K562 (cell line): Measurements from ENCODE around the gene DPEP2NB. TPM values are rescaled to one million over a fixed set of nuclear protein-coding genes. Genes with fewer than 3 reads are reported as not detected.
A peak's percentile ranks its signal among the peaks of the same experiment; 100 is the strongest.

Source experiments
- CREM ChIP-seq: IDR thresholded peaks from 2 replicates; pipeline ENCODE4 v1.6.1; 2014; ENCODE audit warnings: antibody characterized with exemption, low read depth
- ERF ChIP-seq: fragments of 450-650 bp; formaldehyde crosslinking; IDR thresholded peaks from 2 replicates; pipeline ENCODE4 v1.4.0; 2020; ENCODE audit warnings: mild to moderate bottlenecking, mixed read lengths
- EZH2 ChIP-seq: IDR thresholded peaks from 2 replicates; pipeline ENCODE4 v1.6.1; 2012; ENCODE audit warnings: low read depth, mild to moderate bottlenecking, inconsistent platforms, low read length, borderline replicate concordance
- FIP1L1 ChIP-seq: fragments of 200-400 bp; formaldehyde crosslinking; IDR thresholded peaks from 2 replicates; pipeline ENCODE4 v1.6.1; 2018; ENCODE audit warnings: mild to moderate bottlenecking, low read depth, low read length; ENCODE audit not compliant: poor library complexity, severe bottlenecking
- HDAC8 ChIP-seq: fragments of 450-650 bp; IDR thresholded peaks from 2 replicates; pipeline ENCODE4 v1.6.1; 2016; ENCODE audit warnings: mild to moderate bottlenecking, missing genetic modification characterization, moderate library complexity, missing compliant biosample characterization
- MXI1 ChIP-seq: IDR thresholded peaks from 2 replicates; pipeline ENCODE4 v1.6.1; 2011; ENCODE audit warnings: low read depth, mild to moderate bottlenecking, improper control_type of control experiment, low read length
- NR2C2 ChIP-seq, 2 experiments: fragments of 200-800 bp in 1 of 2; sonication (Bioruptor generic) in 1 of 2; sonication (generic) in 1 of 2; formaldehyde crosslinking in 1 of 2; IDR thresholded peaks; 2 replicates each; pipeline versions ENCODE4 v1.6.1 to v1.8.0; 2016 to 2022; ENCODE audit warnings: mild to moderate bottlenecking in 1 of 2, missing compliant biosample characterization in 1 of 2, missing genetic modification characterization in 1 of 2, missing genetic modification reagents in 1 of 2
- RB1 ChIP-seq: fragments of 450-650 bp; IDR thresholded peaks from 2 replicates; pipeline ENCODE4 v1.6.1; 2017; ENCODE audit warnings: low read depth, mild to moderate bottlenecking
- polyA plus RNA-seq, 8 experiments: library from polyadenylated mRNA; depleted of rRNA in 4 of 8; stranded (reverse) in 5 of 8; unstranded in 3 of 8; fragments of >200 nt; fragmentation: Nextera tagmentation in 2 of 8; fragmentation: Illumina TruSeq in 1 of 8; extraction: Ambion mirVana in 2 of 8; extraction: Trizol in 1 of 8; gene quantifications; 2 replicates each; pipeline versions ENCODE4 v1.2.1 to v1.2.3, GENCODE V29; 2011 to 2014; ENCODE audit warnings: inconsistent platforms in 1 of 8, missing spikeins in 1 of 8
- total RNA-seq, 7 experiments: library from RNA; depleted of rRNA in 6 of 7; stranded (reverse); fragments of >200 nt in 6 of 7; fragmentation: Illumina TruSeq in 2 of 7; extraction: Trizol in 2 of 7; gene quantifications; 2 replicates each; pipeline versions ENCODE4 v1.2.1 to v1.2.3, GENCODE V29; 2011 to 2021; ENCODE audit warnings: low replicate concordance in 1 of 7
- TF ChIP-seq, protein P1 (sequence below): sonication (generic); formaldehyde crosslinking; IDR thresholded peaks from 2 replicates; pipeline ENCODE4 v1.4.0; 2020; ENCODE audit warnings: mild to moderate bottlenecking, missing genetic modification reagents
- TF ChIP-seq, protein P2 (sequence below): fragments of 200-600 bp; sonication (generic); IDR thresholded peaks from one replicate; pipeline ENCODE4 v1.6.1; 2012; ENCODE audit warnings: mild to moderate bottlenecking, low read depth, low read length, inconsistent platforms
- TF ChIP-seq, protein P3 (sequence below), 3 experiments: IDR thresholded peaks in 2 of 3; conservative IDR thresholded peaks in 1 of 3; 2 replicates each; pipeline ENCODE4 v1.5.1; 2011 to 2012; ENCODE audit warnings: low read length in 3 of 3, mild to moderate bottlenecking in 3 of 3, control low read depth in 2 of 3, improper control_type of control experiment in 1 of 3, inconsistent platforms in 1 of 3, low read depth in 1 of 3, mixed read lengths in 1 of 3, moderate library complexity in 1 of 3; ENCODE audit not compliant: insufficient read depth in 2 of 3

DPEP2NB gene
- total and polyA plus RNA-seq, 9 of the 15 experiments (the other 6 are each of a cell fraction or from before 2014, with no cell fraction given), result not detected

GRCh38 chr16:67993207-67994039 lies 22.3 kb downstream of the DPEP2NB start (continued):
- TF ChIP-seq, protein P1, sequence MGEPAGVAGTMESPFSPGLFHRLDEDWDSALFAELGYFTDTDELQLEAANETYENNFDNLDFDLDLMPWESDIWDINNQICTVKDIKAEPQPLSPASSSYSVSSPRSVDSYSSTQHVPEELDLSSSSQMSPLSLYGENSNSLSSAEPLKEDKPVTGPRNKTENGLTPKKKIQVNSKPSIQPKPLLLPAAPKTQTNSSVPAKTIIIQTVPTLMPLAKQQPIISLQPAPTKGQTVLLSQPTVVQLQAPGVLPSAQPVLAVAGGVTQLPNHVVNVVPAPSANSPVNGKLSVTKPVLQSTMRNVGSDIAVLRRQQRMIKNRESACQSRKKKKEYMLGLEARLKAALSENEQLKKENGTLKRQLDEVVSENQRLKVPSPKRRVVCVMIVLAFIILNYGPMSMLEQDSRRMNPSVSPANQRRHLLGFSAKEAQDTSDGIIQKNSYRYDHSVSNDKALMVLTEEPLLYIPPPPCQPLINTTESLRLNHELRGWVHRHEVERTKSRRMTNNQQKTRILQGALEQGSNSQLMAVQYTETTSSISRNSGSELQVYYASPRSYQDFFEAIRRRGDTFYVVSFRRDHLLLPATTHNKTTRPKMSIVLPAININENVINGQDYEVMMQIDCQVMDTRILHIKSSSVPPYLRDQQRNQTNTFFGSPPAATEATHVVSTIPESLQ, result no peak
- TF ChIP-seq NR2C2 (CRISPR knock-in tag; IDR thresholded peaks at IDR 0.05) (0 out of 2 replicates have a peak, but pooled peaks have one; percentile 30), NR2C2 (tag; IDR thresholded peaks at IDR 0.05) (peak; percentile 56), CREM (peak; percentile 83), FIP1L1 (peak; percentile 27), MXI1 (no peak), ERF (CRISPR knock-in tag) (no peak), EZH2 (no peak), HDAC8 (no peak), RB1 (peak; percentile 99)
- TF ChIP-seq, protein P2, sequence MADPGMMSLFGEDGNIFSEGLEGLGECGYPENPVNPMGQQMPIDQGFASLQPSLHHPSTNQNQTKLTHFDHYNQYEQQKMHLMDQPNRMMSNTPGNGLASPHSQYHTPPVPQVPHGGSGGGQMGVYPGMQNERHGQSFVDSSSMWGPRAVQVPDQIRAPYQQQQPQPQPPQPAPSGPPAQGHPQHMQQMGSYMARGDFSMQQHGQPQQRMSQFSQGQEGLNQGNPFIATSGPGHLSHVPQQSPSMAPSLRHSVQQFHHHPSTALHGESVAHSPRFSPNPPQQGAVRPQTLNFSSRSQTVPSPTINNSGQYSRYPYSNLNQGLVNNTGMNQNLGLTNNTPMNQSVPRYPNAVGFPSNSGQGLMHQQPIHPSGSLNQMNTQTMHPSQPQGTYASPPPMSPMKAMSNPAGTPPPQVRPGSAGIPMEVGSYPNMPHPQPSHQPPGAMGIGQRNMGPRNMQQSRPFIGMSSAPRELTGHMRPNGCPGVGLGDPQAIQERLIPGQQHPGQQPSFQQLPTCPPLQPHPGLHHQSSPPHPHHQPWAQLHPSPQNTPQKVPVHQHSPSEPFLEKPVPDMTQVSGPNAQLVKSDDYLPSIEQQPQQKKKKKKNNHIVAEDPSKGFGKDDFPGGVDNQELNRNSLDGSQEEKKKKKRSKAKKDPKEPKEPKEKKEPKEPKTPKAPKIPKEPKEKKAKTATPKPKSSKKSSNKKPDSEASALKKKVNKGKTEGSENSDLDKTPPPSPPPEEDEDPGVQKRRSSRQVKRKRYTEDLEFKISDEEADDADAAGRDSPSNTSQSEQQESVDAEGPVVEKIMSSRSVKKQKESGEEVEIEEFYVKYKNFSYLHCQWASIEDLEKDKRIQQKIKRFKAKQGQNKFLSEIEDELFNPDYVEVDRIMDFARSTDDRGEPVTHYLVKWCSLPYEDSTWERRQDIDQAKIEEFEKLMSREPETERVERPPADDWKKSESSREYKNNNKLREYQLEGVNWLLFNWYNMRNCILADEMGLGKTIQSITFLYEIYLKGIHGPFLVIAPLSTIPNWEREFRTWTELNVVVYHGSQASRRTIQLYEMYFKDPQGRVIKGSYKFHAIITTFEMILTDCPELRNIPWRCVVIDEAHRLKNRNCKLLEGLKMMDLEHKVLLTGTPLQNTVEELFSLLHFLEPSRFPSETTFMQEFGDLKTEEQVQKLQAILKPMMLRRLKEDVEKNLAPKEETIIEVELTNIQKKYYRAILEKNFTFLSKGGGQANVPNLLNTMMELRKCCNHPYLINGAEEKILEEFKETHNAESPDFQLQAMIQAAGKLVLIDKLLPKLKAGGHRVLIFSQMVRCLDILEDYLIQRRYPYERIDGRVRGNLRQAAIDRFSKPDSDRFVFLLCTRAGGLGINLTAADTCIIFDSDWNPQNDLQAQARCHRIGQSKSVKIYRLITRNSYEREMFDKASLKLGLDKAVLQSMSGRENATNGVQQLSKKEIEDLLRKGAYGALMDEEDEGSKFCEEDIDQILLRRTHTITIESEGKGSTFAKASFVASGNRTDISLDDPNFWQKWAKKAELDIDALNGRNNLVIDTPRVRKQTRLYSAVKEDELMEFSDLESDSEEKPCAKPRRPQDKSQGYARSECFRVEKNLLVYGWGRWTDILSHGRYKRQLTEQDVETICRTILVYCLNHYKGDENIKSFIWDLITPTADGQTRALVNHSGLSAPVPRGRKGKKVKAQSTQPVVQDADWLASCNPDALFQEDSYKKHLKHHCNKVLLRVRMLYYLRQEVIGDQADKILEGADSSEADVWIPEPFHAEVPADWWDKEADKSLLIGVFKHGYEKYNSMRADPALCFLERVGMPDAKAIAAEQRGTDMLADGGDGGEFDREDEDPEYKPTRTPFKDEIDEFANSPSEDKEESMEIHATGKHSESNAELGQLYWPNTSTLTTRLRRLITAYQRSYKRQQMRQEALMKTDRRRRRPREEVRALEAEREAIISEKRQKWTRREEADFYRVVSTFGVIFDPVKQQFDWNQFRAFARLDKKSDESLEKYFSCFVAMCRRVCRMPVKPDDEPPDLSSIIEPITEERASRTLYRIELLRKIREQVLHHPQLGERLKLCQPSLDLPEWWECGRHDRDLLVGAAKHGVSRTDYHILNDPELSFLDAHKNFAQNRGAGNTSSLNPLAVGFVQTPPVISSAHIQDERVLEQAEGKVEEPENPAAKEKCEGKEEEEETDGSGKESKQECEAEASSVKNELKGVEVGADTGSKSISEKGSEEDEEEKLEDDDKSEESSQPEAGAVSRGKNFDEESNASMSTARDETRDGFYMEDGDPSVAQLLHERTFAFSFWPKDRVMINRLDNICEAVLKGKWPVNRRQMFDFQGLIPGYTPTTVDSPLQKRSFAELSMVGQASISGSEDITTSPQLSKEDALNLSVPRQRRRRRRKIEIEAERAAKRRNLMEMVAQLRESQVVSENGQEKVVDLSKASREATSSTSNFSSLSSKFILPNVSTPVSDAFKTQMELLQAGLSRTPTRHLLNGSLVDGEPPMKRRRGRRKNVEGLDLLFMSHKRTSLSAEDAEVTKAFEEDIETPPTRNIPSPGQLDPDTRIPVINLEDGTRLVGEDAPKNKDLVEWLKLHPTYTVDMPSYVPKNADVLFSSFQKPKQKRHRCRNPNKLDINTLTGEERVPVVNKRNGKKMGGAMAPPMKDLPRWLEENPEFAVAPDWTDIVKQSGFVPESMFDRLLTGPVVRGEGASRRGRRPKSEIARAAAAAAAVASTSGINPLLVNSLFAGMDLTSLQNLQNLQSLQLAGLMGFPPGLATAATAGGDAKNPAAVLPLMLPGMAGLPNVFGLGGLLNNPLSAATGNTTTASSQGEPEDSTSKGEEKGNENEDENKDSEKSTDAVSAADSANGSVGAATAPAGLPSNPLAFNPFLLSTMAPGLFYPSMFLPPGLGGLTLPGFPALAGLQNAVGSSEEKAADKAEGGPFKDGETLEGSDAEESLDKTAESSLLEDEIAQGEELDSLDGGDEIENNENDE, result no peak
- TF ChIP-seq, protein P3, sequence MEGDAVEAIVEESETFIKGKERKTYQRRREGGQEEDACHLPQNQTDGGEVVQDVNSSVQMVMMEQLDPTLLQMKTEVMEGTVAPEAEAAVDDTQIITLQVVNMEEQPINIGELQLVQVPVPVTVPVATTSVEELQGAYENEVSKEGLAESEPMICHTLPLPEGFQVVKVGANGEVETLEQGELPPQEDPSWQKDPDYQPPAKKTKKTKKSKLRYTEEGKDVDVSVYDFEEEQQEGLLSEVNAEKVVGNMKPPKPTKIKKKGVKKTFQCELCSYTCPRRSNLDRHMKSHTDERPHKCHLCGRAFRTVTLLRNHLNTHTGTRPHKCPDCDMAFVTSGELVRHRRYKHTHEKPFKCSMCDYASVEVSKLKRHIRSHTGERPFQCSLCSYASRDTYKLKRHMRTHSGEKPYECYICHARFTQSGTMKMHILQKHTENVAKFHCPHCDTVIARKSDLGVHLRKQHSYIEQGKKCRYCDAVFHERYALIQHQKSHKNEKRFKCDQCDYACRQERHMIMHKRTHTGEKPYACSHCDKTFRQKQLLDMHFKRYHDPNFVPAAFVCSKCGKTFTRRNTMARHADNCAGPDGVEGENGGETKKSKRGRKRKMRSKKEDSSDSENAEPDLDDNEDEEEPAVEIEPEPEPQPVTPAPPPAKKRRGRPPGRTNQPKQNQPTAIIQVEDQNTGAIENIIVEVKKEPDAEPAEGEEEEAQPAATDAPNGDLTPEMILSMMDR (IDR thresholded peaks at IDR 0.05 in 2 of 3, conservative IDR thresholded peaks at IDR 0.05 in 1 of 3; ENCODE audit: insufficient read depth in 2 of 3, low read depth in 1 of 3, low read length in 3 of 3), result peak; percentile 93 to 98 (median 97)
